GM18505 (cell line): ENCODE results near the gene IFITM1.

Experiments
- ATAC-seq: cut with Tn5 transposase; IDR thresholded peaks from one replicate; pipeline ENCODE4 v1.9.1; 2021; ENCODE audit not compliant: unreplicated experiment
- POLR2A ChIP-seq: IDR thresholded peaks from 4 replicates; pipeline ENCODE4 v1.6.1; 2011; ENCODE audit warnings: borderline replicate concordance; ENCODE audit not compliant: insufficient read depth, insufficient read length; ENCODE audit errors: extremely low read depth

IFITM1 gene

GRCh38 chr11:287821-288477 is 25.9 kb upstream of the IFITM1 start:
- no peak for TF ChIP-seq POLR2A
- ATAC-seq, result no peak

DNA sequence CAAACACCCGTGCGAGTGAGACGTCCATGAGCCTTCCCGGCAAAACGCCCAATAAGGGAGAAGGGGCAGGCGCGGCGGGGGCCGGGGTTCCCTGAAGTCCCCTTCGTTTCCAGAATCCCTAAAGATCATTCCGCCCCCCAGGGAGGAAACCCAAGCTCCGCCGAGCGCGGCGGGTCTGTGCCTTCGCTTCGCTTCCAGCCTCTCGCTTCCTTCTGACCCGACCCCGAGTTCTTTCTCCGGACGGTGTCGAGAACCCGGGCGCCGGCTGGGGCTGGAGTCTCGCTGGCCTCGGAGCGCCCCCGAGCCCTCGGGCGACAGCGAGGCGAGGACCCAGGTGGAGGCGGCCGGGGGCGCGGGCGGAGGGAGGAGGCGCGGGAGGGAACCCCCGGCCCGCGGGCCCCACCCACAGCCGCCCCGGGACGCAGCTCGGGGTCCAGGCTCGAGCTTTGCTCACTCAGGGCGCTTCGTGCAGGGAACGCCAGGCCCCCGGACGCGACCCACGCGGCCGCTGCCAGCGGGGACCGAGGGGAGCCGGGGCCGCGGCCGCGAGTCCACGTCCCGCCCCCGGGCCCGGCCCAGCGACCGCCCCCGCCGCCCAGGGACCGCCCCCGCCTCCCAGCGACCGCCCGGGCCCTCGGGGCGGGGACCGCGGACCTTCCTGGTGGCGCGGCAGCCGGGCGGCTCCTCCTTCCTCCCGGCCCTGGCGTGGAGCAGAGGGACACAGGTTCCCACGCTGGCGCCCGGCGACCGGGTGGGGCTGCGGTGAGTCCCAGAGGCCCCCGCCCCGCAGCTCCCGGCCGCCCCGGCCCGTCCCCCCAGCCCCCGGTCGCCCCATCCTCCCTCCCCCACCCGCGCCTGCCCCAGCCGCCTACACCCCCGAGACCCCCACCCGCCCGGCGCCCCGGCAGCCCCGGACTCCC is 25.1 kb upstream of the IFITM1 start, which contains the start of gene PGGHG:
PGGHG (plus strand) TSS at position 649 of the 920 bp plus-strand sequence. CDS start 691 bp downstream, outside the sequence.
- no peak for ATAC-seq
- TF ChIP-seq POLR2A, result peak; percentile 51

GRCh38 chr11:289398-289711 is 24.5 kb upstream of the IFITM1 start:
- no peak for TF ChIP-seq POLR2A
- ATAC-seq, result no peak

- no peak for TF ChIP-seq POLR2A
- no peak for ATAC-seq
Measured at GRCh38 chr11:289712-290620, 23.9 kb upstream of the IFITM1 start.

DNA sequence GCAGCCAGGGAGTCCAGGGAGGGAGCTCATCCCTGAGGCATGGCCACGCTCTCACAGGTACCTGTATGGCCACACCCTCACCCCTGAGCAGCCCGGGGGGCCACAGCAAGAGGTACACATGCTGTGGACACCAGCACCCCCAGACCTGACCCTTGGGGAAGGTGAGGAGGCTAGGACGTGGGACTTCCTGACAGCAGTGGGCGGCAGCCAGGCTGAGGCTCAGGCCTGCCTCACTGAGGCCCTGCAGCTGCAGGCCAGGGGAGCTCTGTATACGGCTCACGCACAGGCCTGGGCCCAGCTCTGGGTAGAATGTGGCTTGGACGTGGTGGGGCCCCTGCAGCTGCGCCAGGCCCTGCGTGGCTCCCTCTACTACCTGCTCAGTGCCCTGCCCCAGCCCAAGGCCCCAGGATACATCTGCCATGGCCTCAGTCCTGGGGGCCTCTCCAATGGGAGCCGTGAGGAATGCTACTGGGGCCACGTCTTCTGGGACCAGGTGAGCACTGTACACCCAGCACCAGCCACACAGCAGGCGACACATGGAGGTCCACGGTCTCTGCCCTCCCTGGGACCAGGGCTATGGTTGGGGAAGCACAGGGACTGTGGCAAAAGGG is 23.1 kb upstream of the IFITM1 start:
- ATAC-seq, result no peak
- no peak for TF ChIP-seq POLR2A

DNA sequence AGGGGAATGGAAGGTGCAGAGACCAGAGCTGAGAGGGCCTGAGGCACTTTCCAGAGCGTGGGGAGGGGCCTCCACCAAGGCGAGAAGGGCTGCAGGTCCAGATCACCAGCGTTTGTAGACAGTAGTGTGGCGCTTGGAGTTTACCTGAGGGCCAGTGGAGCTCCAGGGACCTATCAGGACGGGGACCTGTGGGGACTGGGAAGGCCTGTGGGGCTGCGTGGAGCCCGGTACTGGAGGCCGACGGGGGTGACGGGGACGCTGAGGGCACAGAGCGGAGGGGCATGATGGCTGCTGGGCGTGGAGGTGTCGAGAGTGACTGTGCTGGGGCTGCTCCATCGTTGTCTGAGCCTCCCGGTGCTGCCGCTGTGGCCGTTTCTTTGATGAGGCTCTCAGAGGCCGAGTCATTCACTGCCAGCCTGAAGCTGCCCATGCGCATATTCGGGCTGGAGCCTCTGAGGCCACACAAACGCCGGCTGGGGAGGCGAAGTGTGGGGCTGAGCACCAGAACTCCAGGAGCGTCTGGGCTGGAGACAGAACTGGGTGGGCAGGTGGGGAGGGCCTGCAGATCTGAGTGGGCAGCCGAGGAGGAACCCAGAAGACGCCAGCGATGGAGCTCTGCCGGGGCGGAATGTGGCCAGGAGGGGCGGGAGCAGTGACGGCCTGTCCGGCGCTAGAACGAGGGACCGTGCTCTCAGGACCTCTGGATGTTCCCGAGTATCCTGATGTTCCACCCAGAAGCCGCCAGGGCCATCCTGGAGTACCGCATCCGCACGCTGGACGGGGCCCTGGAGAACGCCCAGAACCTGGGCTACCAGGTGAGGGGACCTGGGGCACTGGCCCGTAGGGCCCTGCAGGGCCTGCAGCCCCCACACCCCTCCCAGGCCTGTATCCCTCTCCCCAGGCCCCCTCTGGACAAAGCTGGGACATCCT is 22.3 kb upstream of the IFITM1 start:
- ATAC-seq, result no peak
- no peak for TF ChIP-seq POLR2A

GRCh38 chr11:292211-293121 is 21.4 kb upstream of the IFITM1 start:
- TF ChIP-seq POLR2A, result no peak
- ATAC-seq, result no peak

GRCh38 chr11:293271-293851 is 20.5 kb upstream of the IFITM1 start:
- ATAC-seq, result no peak
- TF ChIP-seq POLR2A, result no peak

GRCh38 chr11:293852-294661 is 19.8 kb upstream of the IFITM1 start:
- ATAC-seq, result no peak
- TF ChIP-seq POLR2A, result no peak

DNA sequence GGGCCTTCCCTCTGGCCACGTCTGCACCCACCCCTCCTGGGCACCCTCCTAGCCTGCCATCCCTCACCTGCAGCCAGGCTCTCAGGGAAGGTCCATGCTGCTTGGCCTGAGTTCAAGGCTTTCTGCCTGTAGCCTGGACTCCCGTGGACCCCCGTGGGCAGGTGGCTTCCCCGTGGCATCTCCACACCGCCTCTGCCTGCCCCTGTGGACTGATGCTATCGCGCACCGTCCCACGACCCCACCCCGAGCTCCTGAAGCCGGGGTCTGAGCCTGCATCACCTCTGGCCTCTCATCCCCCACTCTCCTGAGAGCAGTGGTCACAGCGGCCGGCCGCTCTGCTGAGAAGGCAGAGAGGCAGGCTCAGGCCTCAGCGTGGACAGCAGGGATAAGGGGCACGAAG is 19.1 kb upstream of the IFITM1 start:
- TF ChIP-seq POLR2A, result no peak
- ATAC-seq, result no peak
